Thymus (tissue), 11 donors: ENCODE measurements around the gene EFR3B. TPM values are rescaled to one million over a fixed set of nuclear protein-coding genes. Genes with fewer than 3 reads are reported as not detected.

Source experiments
- DNase-seq, 9 donors: peaks; one replicate each; pipeline ENCODE4 v3.0.0-alpha.2; 2013; ENCODE audit warnings: low spot score in 9 of 9, low read depth in 6 of 9, missing footprints in 1 of 9
- H3K27ac ChIP-seq, 2 donors: one replicate each; pipeline ENCODE4 v1.5.1; 2013; ENCODE audit warnings: control low read depth in 1 of 2, low read depth in 1 of 2, low read length in 1 of 2, mild to moderate bottlenecking in 1 of 2, moderate library complexity in 1 of 2
- H3K27me3 ChIP-seq, 2 donors: one replicate each; pipeline ENCODE4 v1.5.1; 2013; ENCODE audit warnings: low read length in 1 of 2; ENCODE audit not compliant: control insufficient read depth in 2 of 2, insufficient read depth in 1 of 2
- H3K36me3 ChIP-seq, 2 donors: one replicate each; pipeline ENCODE4 v1.5.1; 2013; ENCODE audit warnings: low read length in 1 of 2, mild to moderate bottlenecking in 1 of 2, moderate library complexity in 1 of 2; ENCODE audit not compliant: control insufficient read depth in 2 of 2, insufficient read depth in 2 of 2
- H3K4me1 ChIP-seq, 2 donors: one replicate each; pipeline ENCODE4 v1.5.1; 2013; ENCODE audit warnings: low read length in 2 of 2; ENCODE audit not compliant: control insufficient read depth in 2 of 2, insufficient read depth in 2 of 2
- H3K4me3 ChIP-seq, 2 donors: one replicate each; pipeline ENCODE4 v1.5.1; 2013; ENCODE audit warnings: low read length in 2 of 2, control low read depth in 1 of 2, mild to moderate bottlenecking in 1 of 2
- H3K9me3 ChIP-seq, 2 donors: one replicate each; pipeline ENCODE4 v1.5.1; 2013; ENCODE audit warnings: low read length in 1 of 2, mild to moderate bottlenecking in 1 of 2; ENCODE audit not compliant: control insufficient read depth in 2 of 2, insufficient read depth in 1 of 2
- WGBS: extraction: QIAGEN DNeasy Blood & Tissue Kit; methylation state at CpG from one replicate; pipeline ENCODE4 v1.1.7; 2013; 5-methylcytosine and 5-hydroxymethylcytosine counted together
- polyA plus RNA-seq: library from polyadenylated mRNA; stranded (reverse); fragments of 200-250 nt; gene quantifications from one replicate; pipeline ENCODE4 v1.2.3, GENCODE V29; 2013
- total RNA-seq: library from RNA; stranded (reverse); fragments of 120-200 nt; gene quantifications from one replicate; pipeline ENCODE4 v1.2.4, GENCODE V29; 2013
- donor health status: healthy.

EFR3B gene
- total and polyA plus RNA-seq, 2 donors, result 0.18 to 0.33 TPM

DNA sequence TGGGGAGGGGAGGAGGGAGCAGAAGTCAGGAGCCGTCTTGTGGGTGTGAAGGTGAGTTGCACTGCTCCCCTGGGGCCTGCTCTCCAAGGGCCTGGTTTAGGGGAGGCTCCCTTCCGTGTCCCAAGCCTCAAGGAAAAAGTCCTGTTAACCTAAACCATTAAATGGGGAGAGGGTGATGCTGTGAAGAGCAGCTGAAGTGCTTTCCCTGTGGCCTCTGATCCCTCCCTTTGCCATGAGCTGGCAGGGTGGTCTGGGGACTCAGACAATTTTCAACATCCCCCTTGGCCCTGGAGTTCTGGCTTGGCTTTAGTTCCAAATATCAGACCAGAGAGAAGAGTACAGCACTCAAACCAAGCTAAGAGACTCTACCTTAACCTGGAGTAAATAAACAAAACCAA lies 127.2 kb downstream of the EFR3B start:
- Histone ChIP-seq H3K4me3 (no peak overlapping the region), H3K27me3 (peaks cover 38 to 77% of the 10 kb centered on the region in 2 donors)
- WGBS, result 90% methylated on average over 2 of the region's 2 CpGs

DNA sequence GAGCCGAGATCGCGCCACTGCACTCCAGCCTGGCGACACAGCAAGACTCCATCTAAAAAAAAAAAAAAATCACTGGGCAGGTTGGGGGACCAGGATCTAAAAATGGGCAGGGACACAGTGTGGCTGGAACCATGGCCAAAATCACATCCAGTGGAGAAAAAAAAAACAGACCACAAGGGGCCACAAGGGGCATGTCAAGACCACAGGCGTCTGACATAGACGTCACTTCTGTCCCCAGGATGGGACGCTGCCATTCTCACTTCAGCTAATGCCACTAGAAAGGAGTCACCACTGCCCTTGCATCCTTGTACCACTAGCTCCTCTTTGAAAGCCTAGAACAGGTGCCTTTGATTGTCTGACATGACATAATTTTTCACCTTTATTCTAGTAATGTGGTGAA lies 129.0 kb downstream of the EFR3B start:
- Histone ChIP-seq H3K36me3 (no peaks in the 10 kb centered on the region), H3K9me3 (no peaks in the 10 kb centered on the region), H3K4me3 (no peak overlapping the region), H3K4me1 (peaks cover 0 to 19% of the 10 kb centered on the region in 2 donors), H3K27ac (no peak overlapping the region), H3K27me3 (peaks cover 38 to 69% of the 10 kb centered on the region in 2 donors)
- 89% methylated on average over 7 of the region's 7 CpGs for WGBS
- no peak for DNase-seq

More for the DNA sequence above, 127.2 kb downstream of the EFR3B start:
- Histone ChIP-seq H3K4me1 (peaks cover 0 to 20% of the 10 kb centered on the region in 2 donors), H3K36me3 (no peaks in the 10 kb centered on the region), H3K27ac (no peak overlapping the region), H3K9me3 (peaks cover 0 to 4% of the 10 kb centered on the region in 2 donors)
- no peak for DNase-seq

DNA sequence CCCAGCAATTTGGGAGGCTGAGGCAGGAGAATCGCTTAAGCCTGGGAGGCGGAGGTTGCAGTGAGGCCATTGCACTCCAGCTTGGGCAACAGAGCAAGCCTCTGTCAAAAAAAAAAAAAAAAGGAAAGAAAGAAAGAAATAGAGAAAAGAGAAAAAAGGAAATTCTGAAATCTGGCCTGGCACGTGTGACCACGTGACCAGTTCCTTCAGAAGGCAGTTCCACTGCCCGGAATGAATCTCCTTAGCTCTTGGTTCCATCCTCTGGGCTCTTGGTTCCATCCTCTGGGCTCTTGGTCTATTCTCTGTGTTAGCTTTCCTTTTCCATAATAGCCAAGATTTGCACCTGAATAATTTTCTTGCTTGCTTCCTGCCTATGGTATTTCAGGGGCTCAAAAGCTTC lies 131.8 kb downstream of the EFR3B start:
- H3K4me3 ChIP-seq, result no peak overlapping the region
- H3K4me1 ChIP-seq, result peaks cover 0 to 3% of the 10 kb centered on the region in 2 donors
- no peak for DNase-seq
- H3K27ac ChIP-seq, result no peak overlapping the region
- no peaks in the 10 kb centered on the region for H3K36me3 ChIP-seq
- H3K27me3 ChIP-seq, result peaks cover 16 to 46% of the 10 kb centered on the region in 2 donors
- no peaks in the 10 kb centered on the region for H3K9me3 ChIP-seq
- 84% methylated on average over 5 of the region's 5 CpGs for WGBS

DNA sequence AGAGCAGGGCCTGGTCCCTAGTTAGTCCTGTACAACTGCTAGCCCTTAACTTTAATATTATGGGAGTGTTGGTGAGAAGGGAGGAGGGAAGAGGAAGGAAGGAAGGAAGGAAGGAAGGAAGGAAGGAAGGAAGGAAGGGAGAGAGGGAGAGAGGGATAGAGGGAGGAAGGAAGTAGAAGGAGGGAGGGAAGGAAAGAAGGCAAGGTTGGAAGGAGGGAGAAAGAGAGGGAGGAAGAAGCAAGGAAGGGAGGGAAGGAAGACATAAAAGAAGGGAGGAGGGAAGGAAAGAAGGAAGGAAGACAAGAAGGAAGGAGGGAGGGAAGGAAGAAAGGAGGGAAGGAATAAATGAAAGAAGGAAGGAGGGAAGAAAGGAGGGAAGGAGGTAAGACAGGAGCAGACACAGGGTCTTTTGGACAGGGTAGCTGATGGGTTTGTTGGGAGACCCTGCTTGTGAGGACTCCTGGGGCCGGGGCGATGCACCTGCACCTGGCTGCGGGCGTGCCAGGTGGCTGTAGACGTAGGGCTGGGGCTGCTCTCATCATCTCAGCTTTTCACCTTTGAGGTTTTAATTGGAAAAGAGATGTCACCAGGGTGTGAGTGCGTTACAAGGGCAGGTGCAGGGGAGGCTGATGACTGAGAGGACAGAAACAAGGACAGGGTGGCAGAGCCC lies 132.5 kb downstream of the EFR3B start:
- Histone ChIP-seq H3K4me3 (no peak overlapping the region), H3K27me3 (peaks cover 10 to 42% of the 10 kb centered on the region in 2 donors), H3K9me3 (no peaks in the 10 kb centered on the region), H3K4me1 (no peaks in the 10 kb centered on the region), H3K27ac (no peak overlapping the region), H3K36me3 (no peaks in the 10 kb centered on the region)
- DNase-seq, result no peak
- 92% methylated on average over 6 of the region's 6 CpGs for WGBS

DNA sequence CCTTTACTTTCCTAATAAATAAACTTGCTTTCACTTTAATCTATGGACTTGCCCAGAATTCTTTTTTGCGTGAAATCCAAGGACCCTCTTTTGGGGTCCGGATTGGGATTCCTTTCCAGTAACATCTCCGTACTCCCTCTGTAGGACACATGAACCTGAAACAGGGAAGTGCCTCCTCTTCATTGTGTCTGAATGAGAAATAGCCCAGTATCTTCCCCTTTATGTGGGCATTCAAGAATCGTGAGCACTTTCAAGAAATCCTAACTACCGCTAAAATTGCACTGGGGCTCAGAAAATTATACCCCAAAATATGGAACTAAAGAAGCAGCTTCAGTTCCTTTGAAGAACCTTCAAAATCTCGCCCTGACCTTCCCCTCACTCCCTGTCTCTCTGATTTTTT lies 134.3 kb downstream of the EFR3B start:
- H3K4me3 ChIP-seq, result no peak overlapping the region
- no peaks in the 10 kb centered on the region for H3K36me3 ChIP-seq
- no peak overlapping the region for H3K27ac ChIP-seq
- H3K4me1 ChIP-seq, result no peaks in the 10 kb centered on the region
- DNase-seq, result no peak
- no peaks in the 10 kb centered on the region for H3K9me3 ChIP-seq
- 79% methylated on average over 6 of the region's 6 CpGs for WGBS
- H3K27me3 ChIP-seq, result peaks cover under 1 to 24% of the 10 kb centered on the region in 2 donors

DNA sequence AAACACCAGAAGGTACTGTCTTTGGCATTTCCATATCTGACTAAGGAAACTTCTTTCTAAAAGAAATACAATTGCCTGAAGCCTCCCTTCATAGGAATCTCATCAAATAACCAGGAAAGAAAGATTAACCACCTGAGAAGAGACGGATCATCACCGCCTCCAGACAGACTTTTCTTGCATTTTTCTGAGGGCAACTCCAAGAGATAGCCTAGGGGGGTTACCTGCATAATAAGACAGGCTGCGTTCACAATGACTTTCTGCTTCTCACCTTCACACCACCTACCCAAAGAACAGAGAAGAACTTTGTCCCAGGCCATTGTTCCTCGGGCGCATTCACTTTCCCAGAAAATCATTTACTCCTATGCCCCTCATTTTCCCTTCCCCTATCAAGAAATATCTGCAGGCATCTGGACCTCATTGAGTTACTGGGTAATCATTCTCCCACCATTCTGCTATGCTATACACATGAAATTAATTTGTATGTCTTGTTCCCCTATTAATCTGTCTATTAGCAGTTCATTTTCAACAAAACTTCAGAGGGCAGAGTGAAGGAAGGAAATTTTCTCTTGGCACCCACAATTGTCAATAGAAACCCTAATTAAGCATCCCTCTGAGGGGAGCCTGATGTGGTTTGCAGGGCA lies 134.8 kb downstream of the EFR3B start:
- 87% methylated on average over 5 of the region's 5 CpGs for WGBS
- Histone ChIP-seq H3K27me3 (peaks cover 0 to 20% of the 10 kb centered on the region in 2 donors), H3K4me1 (no peaks in the 10 kb centered on the region), H3K4me3 (no peak overlapping the region), H3K27ac (no peak overlapping the region), H3K36me3 (no peaks in the 10 kb centered on the region), H3K9me3 (no peaks in the 10 kb centered on the region)
- no peak for DNase-seq

DNA sequence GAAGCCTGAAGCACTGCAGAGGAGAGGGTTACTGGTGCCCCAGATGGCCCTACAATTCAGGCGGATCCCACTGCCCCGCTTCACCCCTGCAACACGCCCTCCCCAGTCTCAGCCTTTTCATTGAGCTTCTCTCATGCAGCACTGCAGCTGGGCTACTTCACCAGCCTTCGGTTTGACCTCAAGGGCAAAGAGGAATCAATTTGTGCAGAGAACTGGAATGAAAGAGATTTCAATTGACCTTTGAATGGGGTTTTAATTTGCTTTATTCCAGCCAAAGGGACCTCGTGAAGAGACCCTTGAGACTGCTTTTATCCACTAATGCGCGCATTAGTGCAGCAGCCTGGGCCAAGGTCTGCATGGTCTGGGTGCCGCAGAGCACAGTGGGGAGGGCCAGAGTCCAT lies 135.3 kb downstream of the EFR3B start:
- no peaks in the 10 kb centered on the region for H3K4me1 ChIP-seq
- peaks cover 0 to 16% of the 10 kb centered on the region in 2 donors for H3K27me3 ChIP-seq
- no peak overlapping the region for H3K27ac ChIP-seq
- DNase-seq, result no peak
- WGBS, result 96% methylated on average over 8 of the region's 8 CpGs
- no peaks in the 10 kb centered on the region for H3K36me3 ChIP-seq
- no peak overlapping the region for H3K4me3 ChIP-seq
- no peaks in the 10 kb centered on the region for H3K9me3 ChIP-seq

DNA sequence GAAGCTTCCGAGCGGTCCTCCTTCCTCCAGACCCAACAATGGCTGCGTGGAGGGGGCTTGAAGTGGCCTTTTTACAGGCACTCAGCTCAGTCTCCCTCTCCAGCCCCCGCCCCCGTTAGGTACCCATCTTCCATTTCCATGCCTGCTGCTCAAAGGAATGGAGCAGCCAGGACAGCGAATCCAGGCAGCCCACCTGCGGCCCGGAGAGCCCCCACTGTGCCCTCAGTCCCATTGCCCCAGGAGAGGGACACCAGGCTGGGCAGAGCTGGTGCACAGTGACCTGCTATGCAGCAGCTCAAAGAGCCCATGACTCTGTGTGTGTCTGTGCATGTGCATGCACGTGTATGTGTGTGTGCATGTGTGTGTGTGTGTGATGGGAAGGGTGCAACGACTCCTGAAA lies 137.1 kb downstream of the EFR3B start:
- Histone ChIP-seq H3K27ac (no peak overlapping the region), H3K27me3 (peaks cover 0 to 16% of the 10 kb centered on the region in 2 donors), H3K36me3 (no peaks in the 10 kb centered on the region), H3K9me3 (no peaks in the 10 kb centered on the region), H3K4me1 (peaks cover 0 to under 1% of the 10 kb centered on the region in 2 donors), H3K4me3 (no peak overlapping the region)
- WGBS, result 97% methylated on average over 10 of the region's 10 CpGs
- DNase-seq, result no peak

DNA sequence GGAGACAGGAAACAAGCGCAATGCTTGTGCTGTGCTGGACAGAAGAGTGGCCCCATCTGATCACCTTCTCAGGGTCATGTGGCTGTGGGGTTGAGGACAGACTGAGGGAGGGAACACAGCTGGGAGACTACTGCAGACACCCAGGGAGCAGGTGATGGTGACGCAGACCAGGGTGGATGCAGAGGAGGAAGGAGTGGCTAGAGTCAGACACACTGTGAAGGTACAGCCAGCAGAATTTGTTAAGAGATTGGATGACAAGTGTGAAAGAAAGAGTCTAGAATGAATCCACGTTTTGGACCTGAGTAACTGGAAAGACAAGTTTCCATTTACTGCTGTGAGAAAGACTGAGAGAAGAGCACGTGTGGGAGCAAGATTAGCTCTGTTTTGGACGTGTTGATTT lies 142.4 kb downstream of the EFR3B start:
- no peaks in the 10 kb centered on the region for H3K9me3 ChIP-seq
- H3K4me3 ChIP-seq, result no peak overlapping the region
- no peaks in the 10 kb centered on the region for H3K36me3 ChIP-seq
- no peak for DNase-seq
- WGBS, result 88% methylated on average over 5 of the region's 5 CpGs
- H3K27ac ChIP-seq, result no peak overlapping the region
- peaks cover 0 to 3% of the 10 kb centered on the region in 2 donors for H3K4me1 ChIP-seq
- no peaks in the 10 kb centered on the region for H3K27me3 ChIP-seq
